Measurements from ENCODE around the gene IFI30.

IFI30 gene

GRCh38 chr19:18173572-18174288 lies at the start of gene IFI30:
Gene IFI30 (plus strand): TSS chr19:18173813. CDS start chr19:18173842, 29 bp downstream.
- DNase-seq (ENCODE audit: low spot score) = peak; percentile 75

DNA sequence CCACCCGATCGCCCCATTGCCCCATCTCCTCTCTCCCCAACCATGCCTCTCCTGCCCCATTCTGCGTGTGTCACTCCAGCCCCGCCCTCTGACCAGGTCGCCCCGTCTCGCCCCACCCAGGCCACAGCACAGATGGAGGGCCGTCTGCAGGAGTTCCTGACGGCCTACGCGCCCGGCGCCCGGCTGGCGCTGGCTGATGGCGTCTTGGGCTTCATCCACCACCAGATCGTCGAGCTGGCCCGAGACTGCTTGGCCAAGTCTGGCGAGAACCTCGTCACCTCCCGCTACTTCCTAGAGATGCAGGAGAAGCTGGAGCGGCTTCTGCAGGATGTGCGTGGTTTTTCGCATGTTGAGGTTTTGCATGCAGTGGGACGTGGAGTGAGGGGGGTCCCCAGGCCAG lies 49.8 kb upstream of the IFI30 start:
- DNase-seq (ENCODE audit: low spot score) = no peak

DNA sequence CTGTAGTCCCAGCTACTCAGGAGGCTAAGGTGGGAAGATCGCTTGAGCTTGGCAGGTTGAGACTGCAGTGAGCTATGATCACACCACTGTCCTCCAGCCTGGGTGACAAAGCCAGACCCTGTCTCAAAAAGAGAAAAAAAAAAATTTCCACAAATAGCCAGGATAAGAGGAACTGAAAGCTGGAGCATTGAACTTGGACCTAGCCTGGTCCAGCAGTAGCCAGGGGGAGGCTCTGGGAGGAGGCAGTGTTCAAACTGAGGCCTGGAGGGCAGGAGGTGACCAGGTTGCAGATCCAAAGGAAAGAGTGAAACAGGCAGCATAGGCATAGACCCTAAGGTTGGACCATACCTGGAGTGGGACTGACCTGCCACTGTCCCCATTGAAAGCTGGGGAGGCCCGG lies 47.5 kb upstream of the IFI30 start:
- no peak for DNase-seq (ENCODE audit: low spot score)

DNA sequence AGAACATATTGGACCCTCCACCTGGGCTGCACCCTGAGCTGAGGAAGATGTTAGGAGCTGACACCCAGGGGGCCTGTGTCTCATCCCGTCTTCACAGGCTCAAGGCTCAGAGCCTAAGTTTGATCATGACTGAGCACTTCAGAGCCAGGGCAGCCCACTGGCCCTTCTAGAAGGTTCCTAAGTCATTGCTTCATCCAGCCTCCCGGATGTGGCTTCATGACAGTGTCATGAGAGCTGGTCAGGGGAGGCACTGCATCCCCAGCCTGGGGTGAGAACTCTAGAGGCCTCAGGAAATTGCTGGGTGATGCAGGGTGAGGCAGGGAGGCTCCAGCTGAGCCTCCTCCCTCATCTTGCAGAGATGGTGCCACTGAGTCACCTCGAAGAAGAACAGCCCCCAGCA lies 45.6 kb upstream of the IFI30 start:
- DNase-seq (ENCODE audit: low spot score) = no peak

GRCh38 chr19:18128805-18129204 lies 44.8 kb upstream of the IFI30 start:
- DNase-seq (ENCODE audit: low spot score) = no peak

DNA sequence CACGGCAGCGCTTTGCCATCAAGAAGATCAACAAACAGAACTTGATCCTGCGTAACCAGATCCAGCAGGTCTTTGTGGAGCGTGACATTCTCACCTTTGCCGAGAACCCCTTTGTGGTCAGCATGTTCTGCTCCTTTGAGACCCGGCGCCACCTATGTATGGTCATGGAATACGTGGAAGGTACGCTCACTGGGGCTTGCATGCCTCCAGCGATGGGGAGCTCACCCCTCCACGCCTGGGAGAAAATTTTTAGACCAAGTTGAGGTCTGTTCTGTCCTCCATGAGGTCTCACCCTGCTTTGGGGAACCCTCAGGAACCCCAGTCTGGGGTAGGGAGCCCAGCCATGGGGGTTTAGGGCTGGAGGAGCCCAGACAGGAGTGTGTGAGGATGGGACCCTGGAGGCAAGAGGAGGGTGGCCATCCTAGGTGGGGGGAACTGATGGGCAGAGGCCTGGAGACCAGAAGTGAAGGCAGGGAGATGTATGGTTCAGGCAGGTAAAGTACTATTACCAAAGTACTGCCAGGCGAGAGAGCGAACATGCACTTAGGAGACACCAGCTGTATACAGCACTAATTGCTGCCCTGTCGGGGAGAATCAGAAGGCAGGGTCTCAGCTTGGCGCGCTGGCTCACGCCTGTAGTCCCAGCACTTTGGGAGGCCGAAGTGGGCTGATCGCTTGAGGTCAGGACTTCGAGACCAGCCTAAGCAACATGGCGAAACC lies 42.9 kb upstream of the IFI30 start:
- no peak for DNase-seq (ENCODE audit: low spot score)

DNA sequence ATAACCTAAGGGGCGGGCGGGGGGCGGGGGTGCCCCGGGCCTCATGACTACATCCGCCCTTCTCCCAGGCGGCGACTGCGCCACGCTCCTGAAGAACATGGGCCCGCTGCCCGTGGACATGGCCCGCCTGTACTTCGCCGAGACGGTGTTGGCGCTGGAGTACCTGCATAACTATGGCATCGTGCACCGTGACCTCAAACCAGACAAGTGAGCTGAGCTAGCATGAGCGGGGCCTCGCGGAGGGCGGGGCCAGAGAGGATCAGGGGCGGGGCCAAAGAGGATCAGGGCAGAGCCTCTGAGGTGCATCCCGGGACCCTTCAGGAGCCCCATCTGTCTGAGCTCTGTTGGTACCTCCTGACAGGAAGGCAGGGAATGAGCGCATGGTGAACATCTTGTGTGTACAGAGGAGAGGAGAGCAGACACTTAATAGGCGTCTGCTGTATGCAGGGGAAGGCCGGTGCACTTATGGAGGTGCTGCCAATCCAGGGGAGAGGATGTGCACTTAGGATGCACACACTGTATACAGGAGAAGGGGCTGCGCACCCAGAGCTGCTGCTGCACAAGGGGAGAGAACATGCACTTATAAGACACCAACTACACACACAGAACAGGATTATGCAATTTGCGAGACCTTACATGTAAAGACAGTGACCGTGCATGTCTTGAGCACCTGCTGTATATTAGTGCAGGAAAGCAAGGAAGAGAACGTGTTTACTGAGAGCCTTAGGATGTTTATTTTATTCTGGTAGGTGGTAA lies 41.6 kb upstream of the IFI30 start:
- no peak for DNase-seq (ENCODE audit: low spot score)

- DNase-seq (ENCODE audit: low spot score) = no peak
Observed at GRCh38 chr19:18135712-18136584, 37.7 kb upstream of the IFI30 start.

DNA sequence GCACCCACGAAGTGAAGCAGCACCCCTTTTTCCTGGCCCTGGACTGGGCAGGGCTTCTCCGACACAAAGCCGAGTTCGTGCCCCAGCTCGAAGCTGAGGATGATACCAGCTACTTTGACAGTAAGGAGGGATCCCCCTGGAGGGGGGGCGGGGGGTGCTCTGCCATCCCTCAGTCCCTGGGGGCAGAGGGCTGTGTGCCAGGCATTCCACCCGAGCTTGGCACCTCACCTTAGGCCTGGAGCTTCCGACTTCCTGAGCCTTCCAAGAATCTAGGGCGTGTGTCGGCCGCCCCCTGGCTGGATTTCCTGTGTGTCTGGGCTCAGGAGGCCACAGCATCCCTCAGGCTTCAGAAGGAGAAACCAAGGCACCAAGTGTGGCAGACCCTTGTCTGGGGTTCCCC lies 36.4 kb upstream of the IFI30 start:
- no peak for DNase-seq (ENCODE audit: low spot score)

DNA sequence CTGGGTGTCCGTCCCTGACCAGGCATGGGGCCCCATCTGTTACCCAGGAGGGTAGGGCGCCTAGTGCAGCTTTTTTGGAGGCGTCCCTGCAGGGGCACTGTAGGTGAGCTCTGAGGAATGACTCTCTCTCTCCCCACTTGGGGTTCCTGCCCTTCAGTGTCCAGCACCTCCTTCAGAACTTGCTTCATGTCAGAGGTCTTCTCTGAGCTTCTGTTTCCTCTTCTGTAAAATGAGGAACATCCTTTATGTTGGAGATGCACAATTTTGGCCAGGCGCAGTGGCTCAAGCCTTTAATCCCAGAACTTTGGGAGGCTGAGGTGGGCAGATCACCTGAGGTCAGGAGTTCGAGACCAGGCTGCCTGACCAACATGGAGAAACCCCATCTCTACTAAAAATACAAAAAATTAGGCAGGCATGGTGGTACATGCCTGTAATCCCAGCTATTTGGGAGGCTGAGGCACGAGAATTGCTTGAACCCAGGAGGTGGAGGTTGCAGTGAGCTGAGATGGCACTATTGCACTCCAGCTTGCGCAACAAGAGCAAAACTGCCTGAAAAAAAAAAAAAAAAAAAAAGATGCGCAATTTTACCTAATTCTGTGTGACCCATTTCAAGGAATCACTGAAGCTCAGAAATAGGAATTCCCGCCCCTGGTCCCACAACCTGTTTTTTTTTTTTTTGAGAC lies 35.8 kb upstream of the IFI30 start:
- DNase-seq (ENCODE audit: low spot score) = no peak

- DNase-seq (ENCODE audit: low spot score) = no peak
Observed at GRCh38 chr19:18140473-18140872, 33.1 kb upstream of the IFI30 start.

GRCh38 chr19:18141031-18141430 lies 32.6 kb upstream of the IFI30 start:
- no peak for DNase-seq (ENCODE audit: low spot score)

- DNase-seq (ENCODE audit: low spot score) = no peak
Observed at GRCh38 chr19:18143902-18144301, 29.7 kb upstream of the IFI30 start.

DNA sequence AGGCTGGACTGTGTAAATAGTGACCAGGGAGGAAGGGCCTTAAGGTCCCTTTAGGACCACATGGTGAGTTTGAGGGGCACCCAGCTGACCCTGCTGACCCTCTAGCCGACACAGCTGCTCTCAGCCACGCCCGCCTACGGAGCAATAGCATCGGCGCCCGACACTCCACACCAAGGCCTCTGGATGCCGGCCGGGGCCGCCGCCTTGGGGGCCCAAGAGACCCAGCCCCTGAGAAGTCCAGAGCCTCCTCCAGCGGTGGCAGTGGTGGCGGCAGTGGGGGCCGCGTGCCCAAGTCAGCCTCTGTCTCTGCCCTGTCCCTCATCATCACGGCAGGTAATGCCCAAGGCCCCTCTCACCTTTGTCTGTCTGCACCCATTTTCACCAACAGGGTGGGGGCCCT lies 29.3 kb upstream of the IFI30 start:
- DNase-seq (ENCODE audit: low spot score) = no peak

DNA sequence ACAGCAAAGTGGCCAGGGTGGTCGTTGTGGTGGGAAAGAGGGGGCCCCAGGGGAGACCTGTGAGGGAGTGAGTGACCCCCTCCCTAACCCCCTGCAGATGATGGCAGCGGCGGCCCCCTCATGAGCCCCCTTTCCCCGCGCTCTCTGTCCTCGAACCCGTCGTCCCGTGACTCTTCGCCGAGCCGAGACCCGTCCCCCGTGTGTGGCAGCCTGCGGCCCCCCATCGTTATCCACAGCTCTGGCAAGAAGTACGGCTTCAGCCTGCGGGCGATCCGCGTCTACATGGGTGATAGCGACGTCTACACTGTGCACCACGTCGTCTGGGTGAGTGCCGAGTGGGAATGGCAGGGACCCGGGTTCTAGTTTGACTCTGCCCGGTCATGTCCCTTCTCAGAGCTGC lies 28.7 kb upstream of the IFI30 start:
- DNase-seq (ENCODE audit: low spot score) = no peak

- DNase-seq (ENCODE audit: low spot score) = no peak
Observed at GRCh38 chr19:18145391-18145999, 28.1 kb upstream of the IFI30 start.

DNA sequence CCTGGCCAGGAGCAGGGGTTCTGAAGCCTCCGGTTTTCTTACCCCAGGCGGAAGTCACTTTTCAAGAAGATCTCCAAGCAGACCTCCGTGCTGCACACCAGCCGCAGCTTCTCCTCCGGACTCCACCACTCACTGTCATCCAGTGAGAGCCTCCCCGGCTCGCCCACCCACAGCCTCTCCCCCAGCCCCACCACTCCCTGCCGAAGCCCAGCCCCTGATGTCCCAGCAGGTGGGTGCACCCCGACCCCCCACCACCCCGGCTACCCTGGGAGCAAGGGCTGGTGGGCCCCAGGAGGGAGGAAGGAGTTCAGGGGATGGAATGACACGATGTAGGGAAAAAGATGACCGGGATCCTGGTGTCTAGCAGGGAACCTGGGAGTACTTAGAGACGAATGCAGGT lies 26.2 kb upstream of the IFI30 start:
- no peak for DNase-seq (ENCODE audit: low spot score)

- DNase-seq (ENCODE audit: low spot score) = no peak
Observed at GRCh38 chr19:18149596-18149975, 24.0 kb upstream of the IFI30 start.

GRCh38 chr19:18150776-18151624 lies 22.6 kb upstream of the IFI30 start:
- no peak for DNase-seq (ENCODE audit: low spot score)

DNA sequence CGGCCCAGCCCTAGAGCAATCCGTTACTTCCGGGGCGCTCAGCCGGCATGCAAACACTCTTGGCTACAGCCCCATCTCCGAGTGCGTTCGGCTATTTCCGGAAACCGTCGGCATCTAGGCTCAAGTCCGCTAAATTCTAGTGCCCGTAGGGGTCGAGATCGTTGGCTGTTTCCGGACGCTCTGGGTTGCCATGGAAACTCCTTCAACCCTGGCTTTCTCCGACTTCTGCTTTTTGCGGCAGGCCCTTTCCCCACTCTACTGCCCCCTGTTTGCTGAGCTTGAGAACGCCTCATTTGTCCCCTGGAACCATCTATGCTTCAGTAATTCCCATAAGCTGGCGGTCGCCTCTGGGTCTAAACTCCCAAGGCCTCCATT lies 21.2 kb upstream of the IFI30 start:
- DNase-seq (ENCODE audit: low spot score) = peak; percentile 99
